GM18499 (cell line): ENCODE results near the gene ACSL1.
"Not testable (repeated sequence)": the region's sequence is repeated elsewhere in the genome, so short reads cannot be mapped to it uniquely, and the experiment has no call there.

ENCODE experiments used
- ATAC-seq: cut with Tn5 transposase; IDR thresholded peaks from one replicate; pipeline ENCODE4 v1.9.1; 2021; ENCODE audit warnings: moderate number of reproducible peaks; ENCODE audit not compliant: insufficient read depth, unreplicated experiment

Gene ACSL1

DNA sequence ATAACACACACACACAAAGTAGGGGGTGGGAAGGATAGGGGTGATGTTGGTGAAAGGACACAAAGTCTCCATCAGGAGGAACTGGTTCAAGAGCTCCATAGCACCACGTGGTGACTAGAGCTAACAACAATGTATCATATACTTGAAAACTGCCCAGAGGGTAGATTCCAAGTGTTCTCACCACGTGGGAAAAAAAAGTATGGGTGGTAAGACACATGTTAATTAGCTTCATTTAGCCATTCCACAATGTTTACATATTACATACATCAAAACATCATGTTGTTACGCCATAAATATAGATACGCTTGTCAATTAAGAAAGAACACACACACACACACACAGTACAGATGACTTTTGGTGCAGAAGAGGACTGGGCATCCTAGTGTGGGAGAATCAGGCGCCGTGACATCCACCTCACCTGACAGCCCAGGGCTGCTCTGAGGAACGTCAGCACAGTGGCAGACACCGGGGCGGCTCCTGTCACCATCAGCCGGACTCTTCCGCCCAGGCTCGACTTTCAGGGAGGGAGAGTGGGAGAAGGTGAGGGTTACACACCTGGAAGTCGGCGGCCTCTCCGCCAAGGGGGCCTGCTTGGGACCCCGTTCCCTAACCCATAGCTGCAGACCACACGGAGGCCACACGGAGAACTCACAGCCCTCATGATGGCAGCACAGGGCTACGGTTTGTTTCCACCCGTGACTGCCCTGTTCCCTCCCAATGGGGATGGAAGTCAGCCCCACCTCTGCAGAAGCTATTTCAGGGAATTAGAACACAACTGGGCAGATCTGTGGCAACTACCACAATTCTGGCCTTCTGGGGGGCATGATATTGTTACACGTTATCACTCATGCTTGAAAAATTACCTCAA lies 60.1 kb downstream of the ACSL1 start:
- ATAC-seq, result no peak

DNA sequence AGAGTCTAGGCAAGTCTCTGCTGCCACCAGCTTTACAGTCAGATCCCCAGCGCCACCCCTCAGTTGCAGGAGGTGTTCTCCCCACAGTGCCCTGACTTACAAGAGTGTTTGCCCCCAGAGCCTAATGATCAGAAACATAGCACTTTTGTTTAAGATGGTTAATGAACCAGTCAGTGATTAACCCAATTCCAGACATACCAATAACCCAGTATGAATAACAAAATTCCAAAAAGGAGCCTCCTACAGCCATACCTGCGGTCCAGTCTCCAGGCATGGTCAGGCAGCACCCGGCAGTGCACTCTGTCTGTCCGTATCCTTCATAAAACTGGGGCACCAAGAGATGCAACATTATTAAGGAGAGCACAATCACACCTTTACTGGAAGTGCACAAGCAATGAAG lies 61.2 kb downstream of the ACSL1 start:
- no peak for ATAC-seq

GRCh38 chr4:184763150-184763780 lies 62.5 kb downstream of the ACSL1 start:
- no peak for ATAC-seq

GRCh38 chr4:184762100-184762499 lies 63.7 kb downstream of the ACSL1 start:
- no peak for ATAC-seq

GRCh38 chr4:184760681-184761080 lies 65.1 kb downstream of the ACSL1 start:
- no peak for ATAC-seq

DNA sequence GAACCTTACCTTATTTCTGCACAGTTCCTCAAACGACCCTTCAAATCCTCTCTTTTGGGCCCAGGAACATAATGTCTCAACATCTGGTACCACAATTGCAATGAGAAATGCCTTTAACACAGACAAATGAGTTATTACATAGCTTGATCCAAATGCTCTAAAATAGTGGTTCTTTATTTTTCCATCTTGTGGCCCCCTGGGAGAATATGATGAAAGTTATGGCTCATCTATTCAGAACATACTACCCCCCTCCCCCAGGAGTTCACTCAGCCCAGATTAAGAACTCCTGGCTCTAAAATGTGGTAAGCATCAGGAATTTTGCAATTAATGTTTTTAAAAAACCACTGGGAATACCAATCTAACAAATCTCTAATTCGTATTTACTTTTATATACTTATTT lies 68.0 kb downstream of the ACSL1 start:
- ATAC-seq, result no peak

- ATAC-seq, result no peak
Observed at GRCh38 chr4:184756399-184756798, 69.4 kb downstream of the ACSL1 start.

DNA sequence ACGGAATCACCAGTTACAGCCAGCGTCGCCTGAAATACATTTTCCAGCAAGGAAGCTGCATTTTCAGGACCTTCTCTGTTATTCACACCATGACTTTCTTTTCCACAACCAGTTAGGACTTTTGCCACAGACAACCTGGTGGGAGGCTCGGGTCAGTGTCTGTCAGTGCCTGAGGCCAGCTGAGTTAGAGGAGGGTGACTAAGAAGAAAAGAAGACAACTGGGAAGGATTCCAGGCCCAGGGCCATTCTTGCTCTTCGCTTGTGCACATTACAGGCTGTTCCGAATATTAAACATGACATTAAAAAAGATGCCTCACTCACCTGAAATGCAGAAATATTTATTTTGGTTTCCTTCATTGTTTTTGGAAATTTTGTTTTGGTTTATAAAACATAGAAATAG lies 70.5 kb downstream of the ACSL1 start:
- ATAC-seq, result no peak

DNA sequence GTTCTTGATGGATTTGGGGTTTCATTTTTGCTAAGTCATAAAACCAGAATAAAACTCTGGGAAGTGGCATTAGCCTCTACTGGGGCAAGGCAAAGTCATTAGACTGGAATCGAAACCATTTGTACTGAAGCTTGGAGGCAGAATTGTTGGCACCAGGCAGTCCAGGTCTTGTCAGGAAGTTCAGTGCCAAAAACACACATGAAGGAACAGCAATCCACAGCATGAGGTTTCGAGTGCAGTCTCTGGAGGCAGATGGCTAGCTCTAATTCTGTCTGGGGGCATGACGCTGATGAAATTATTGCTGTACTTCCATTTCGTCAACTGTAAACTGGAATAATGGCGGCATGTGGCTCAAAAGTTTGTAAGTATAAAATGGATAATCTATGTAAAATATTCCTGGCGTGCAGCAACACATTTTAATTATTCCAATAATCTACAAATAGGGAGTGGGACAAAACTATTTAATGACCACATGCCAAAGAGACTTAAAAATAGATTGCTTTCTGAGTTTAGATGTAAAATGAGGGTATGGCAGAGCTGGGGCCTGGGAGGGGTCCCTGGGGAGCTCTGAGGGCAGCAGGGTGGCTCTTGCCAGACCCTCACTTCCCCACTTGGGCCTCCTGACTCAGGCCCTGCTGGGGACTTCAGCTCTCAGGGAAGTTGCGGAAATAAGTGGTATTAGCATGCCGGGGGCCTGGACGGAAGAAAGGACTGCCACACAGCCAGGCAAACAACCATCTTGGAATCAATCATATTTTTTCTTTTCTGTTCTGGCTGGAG lies 73.1 kb downstream of the ACSL1 start:
- no peak for ATAC-seq

GRCh38 chr4:184751585-184751956 lies 74.2 kb downstream of the ACSL1 start:
- ATAC-seq, result no peak

DNA sequence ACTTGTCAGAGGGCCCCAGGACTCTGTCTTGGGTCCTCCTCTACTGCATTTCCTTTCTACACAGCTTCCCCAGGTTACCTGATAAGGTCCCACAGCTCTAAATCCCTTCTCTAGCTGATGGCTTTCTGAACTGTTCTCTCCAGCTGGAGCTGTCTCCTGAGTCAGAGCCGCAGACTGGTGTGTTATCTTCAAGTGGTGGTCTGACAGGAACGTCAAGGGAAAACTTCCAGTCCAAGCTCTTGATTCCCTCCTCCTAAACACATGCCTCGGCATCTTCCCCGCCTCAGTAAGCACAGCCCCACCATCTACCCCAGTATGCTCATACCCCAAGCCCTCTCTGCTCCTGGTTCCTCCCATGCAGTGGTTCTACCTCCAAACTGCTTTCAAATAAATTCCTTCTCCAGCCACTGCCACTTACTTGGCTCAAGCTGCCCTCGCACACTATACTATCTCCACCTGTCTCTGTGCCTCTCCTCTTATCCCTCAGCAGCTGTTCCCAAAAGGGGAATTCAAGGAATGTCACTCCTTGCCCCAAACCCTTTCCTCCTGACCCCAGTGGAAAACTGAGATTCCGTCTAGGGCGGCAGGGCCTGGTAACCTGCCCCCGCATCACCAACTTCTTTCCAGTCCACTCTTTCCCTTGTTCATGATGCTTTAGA lies 74.7 kb downstream of the ACSL1 start:
- ATAC-seq, result no peak

- ATAC-seq, result no peak
Observed at GRCh38 chr4:184748251-184748652, 77.5 kb downstream of the ACSL1 start.

- ATAC-seq, result no peak
Observed at GRCh38 chr4:184747034-184747830, 78.5 kb downstream of the ACSL1 start.

DNA sequence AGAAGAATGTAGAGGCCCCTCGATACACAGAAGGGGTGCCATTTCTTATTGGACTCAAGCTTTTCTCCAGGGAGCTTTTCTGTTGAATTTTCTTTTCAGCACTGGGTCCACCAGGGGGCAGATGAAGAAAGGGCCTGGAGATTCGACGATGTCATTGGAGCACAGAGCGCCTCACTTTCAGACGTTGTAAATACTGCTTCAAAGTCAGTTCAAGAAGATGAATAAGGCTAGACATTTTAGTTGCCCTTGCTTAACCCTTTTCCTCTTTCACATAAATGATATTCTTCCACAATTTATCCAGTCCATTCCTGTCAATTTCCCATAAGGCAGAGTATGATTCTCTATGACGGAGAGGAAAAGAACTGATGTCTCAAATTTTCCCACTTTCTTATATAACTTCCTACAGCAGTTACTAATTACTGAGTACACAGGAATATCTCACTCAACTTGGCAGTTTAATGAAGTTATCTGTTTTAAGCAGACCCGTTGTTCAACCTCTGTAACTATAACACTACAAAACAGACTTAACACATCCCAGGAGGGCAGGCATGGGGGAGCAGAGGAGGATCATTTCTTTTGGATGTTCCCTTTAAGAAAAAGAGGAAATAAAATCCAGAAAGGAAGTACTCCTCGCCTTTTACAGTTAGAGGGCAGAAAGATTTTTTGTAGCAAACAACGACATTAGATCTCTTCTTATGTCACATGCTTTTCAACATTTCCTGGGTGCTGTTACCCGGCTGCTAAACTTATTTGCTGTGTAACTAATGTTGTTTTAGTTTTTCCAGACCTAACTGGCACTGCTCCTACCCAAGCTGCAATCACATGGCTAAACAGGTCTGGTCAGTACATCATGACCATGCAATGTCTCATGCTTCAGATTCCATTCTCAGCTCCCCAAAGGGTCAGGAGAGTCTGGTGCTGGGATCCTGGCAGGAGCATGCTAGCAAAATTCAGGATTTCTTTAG lies 79.7 kb downstream of the ACSL1 start:
- ATAC-seq, result no peak

- ATAC-seq, result no peak
Observed at GRCh38 chr4:184744236-184744635, 81.5 kb downstream of the ACSL1 start.

GRCh38 chr4:184743650-184744049 lies 82.1 kb downstream of the ACSL1 start:
- ATAC-seq, result no peak

DNA sequence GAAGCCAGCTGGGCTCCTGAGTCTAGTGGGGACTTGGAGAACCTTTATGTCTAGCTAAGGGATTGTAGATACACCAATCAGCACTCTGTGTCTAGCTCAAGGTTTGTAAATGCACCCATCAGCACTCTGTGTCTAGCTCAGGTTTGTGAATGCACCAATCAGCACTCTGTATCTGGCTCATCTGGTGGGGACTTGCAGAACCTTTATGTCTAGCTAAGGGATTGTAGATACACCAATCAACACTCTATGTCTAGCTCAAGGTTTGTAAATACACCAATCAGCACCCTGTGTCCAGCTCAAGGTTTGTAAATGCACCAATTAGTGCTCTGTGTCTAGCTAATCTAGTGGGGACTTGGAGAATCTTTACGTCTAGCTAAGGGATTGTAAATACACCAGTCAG lies 84.1 kb downstream of the ACSL1 start:
- not testable (repeated sequence) for ATAC-seq

DNA sequence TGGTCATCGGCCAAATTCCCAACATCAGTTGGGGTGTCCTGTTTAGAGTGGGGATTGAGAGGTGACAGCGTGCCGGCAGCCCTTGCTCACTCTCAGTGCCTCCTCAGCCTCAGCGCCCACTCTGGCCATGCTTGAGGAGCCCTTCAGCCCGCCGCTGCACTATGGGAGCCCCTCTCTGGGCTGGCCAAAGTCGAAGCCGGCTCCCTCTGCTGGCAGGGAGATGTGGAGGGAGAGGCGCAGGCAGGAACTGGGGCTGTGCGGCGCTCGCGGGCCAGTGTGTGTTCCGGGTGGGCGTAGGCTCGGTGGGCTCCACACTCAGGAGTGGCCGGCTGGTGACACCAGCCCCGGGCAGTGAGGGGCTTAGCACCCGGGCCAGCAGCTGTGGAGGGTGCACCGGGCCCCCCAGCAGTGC lies 84.8 kb downstream of the ACSL1 start:
- no peak for ATAC-seq

DNA sequence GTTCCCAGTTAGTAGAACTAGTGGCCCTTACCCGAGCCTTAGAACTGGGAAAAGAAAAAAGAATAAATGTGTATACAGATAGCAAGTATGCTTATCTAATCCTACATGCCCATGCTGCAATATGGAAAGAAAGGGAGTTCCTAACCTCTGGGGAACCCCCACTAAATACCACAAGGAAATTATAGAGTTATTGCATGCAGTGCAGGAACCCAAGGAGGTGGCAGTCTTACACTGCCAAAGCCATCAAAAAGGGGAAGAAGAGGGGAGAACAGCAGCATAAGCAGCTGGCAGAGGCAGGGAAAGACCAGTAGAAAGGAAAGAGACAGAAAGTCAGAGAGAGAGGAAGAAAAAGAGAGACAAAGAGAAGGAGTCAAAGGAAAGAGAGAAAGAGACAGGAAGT lies 86.2 kb downstream of the ACSL1 start:
- not testable (repeated sequence) for ATAC-seq
